ENCODE results near the gene TIMM44. TPM values are rescaled to one million over a fixed set of nuclear protein-coding genes. Genes with fewer than 3 reads are reported as not detected.

Gene TIMM44
- polyA plus RNA-seq, 3 donors, result 9.5 to 33.2 (median 10.4) TPM

GRCh38 chr19:7981199-7981598, 37.7 kb upstream of the TIMM44 start:
- no peak for TF ChIP-seq CTCF (IDR thresholded peaks at IDR 0.05)
- Mint-ChIP-seq H3K27me3 (ENCODE audit: low read depth in 3 of 3) (peaks cover 0 to 1% (median 0%) of the 10 kb centered on the region in 3 donors), H3K4me1 (peaks cover 3% of the 10 kb centered on the region), H3K27ac (peak overlapping the region in 1 of 7 donors; percentile 15), H3K9me3 (no peaks in the 10 kb centered on the region), H3K36me3 (peaks cover 62 to 91% of the 10 kb centered on the region in 2 donors), H3K4me3 (no peak overlapping the region)
- Histone ChIP-seq H3K79me2 (ENCODE audit: insufficient read depth, low read length) (peaks cover 23% of the 10 kb centered on the region), H3K4me1 (ENCODE audit: control insufficient read depth in 1 of 2, insufficient read depth in 2 of 2, low read length in 2 of 2) (no peaks in the 10 kb centered on the region), H3K36me3 (replicated peaks in 1 of 2; ENCODE audit: control insufficient read depth in 1 of 2, insufficient read depth in 2 of 2, low read length in 2 of 2) (peaks cover 75 to 100% of the 10 kb centered on the region in 2 donors), H3K27ac (ENCODE audit: low read depth in 1 of 2, low read length in 2 of 2) (no peak overlapping the region), H4K20me1 (ENCODE audit: insufficient read depth, low read length) (peaks cover 68% of the 10 kb centered on the region), H3K27me3 (ENCODE audit: control insufficient read depth in 2 of 2, insufficient read depth in 2 of 2, low read length in 2 of 2) (no peaks in the 10 kb centered on the region), H2AFZ (ENCODE audit: insufficient read depth, low read depth, low read length, poor library complexity, severe bottlenecking) (no peak overlapping the region), H3K4me2 (replicated peaks; ENCODE audit: extremely low read depth, low read length, poor library complexity, severe bottlenecking) (no peak overlapping the region), H3K9me3 (replicated peaks in 1 of 2; ENCODE audit: control insufficient read depth in 1 of 2, insufficient read depth in 1 of 2, low read length in 2 of 2) (no peaks in the 10 kb centered on the region), H3K4me3 (replicated peaks in 1 of 3; ENCODE audit: low read depth in 2 of 3, low read length in 3 of 3) (no peak overlapping the region), H3K9ac (ENCODE audit: insufficient read depth, low read length, poor library complexity, severe bottlenecking) (no peak overlapping the region)
- intact Hi-C loops (cut with micrococcal nuclease), result no loop called here
- no peak for DNase-seq
- WGBS (ENCODE audit: insufficient coverage), result 100% methylated on average over 3 of the region's 7 CpGs

DNA sequence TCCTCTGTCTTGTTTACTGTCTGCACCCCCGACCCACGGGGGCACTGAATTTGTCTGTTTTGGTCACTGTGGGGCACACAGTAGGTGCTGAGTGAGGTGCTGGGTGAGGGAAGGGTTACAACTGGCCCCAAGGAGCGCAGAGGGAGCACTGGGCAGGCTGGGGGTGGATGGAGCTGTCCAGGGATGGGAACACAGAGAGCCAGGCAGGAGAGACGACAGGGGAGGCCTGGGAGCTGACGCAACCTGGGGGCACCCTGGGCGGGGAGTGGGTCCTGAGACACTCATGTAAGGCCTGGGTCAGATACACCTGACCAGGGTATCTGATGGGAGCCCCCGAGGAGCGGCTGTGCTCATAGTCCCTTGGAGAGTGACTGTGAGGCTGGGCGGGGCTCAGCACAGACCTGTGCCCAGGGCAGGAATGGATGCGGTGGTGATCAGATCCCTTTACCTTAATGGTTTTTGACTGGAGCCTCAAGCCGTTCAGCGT, 37.2 kb upstream of the TIMM44 start:
- Histone ChIP-seq H2AFZ (ENCODE audit: insufficient read depth, low read depth, low read length, poor library complexity, severe bottlenecking) (no peak overlapping the region), H3K4me2 (replicated peaks; ENCODE audit: extremely low read depth, low read length, poor library complexity, severe bottlenecking) (no peak overlapping the region), H3K4me3 (replicated peaks in 1 of 3; ENCODE audit: low read depth in 2 of 3, low read length in 3 of 3) (no peak overlapping the region), H3K36me3 (replicated peaks in 1 of 2; ENCODE audit: control insufficient read depth in 1 of 2, insufficient read depth in 2 of 2, low read length in 2 of 2) (peaks cover 71 to 97% of the 10 kb centered on the region in 2 donors), H3K79me2 (ENCODE audit: insufficient read depth, low read length) (peaks cover 20% of the 10 kb centered on the region), H3K4me1 (ENCODE audit: control insufficient read depth in 1 of 2, insufficient read depth in 2 of 2, low read length in 2 of 2) (no peaks in the 10 kb centered on the region), H3K9ac (ENCODE audit: insufficient read depth, low read length, poor library complexity, severe bottlenecking) (no peak overlapping the region), H4K20me1 (ENCODE audit: insufficient read depth, low read length) (peaks cover 63% of the 10 kb centered on the region), H3K27ac (ENCODE audit: low read depth in 1 of 2, low read length in 2 of 2) (no peak overlapping the region), H3K27me3 (ENCODE audit: control insufficient read depth in 2 of 2, insufficient read depth in 2 of 2, low read length in 2 of 2) (no peaks in the 10 kb centered on the region), H3K9me3 (replicated peaks in 1 of 2; ENCODE audit: control insufficient read depth in 1 of 2, insufficient read depth in 1 of 2, low read length in 2 of 2) (no peaks in the 10 kb centered on the region)
- peaks cover 0 to 1% (median 0%) of the 10 kb centered on the region in 3 donors for H3K27me3 Mint-ChIP-seq (ENCODE audit: low read depth in 3 of 3)
- intact Hi-C loops (cut with micrococcal nuclease), result no loop called here
- H3K4me1 Mint-ChIP-seq, result no peaks in the 10 kb centered on the region
- H3K4me3 Mint-ChIP-seq, result no peak overlapping the region
- no peak for DNase-seq
- no peak for TF ChIP-seq CTCF (IDR thresholded peaks at IDR 0.05)
- H3K9me3 Mint-ChIP-seq, result no peaks in the 10 kb centered on the region
- peak overlapping the region in 4 of 7 donors; percentile 19 to 62 (median 54) for H3K27ac Mint-ChIP-seq
- 97% methylated on average over 12 of the region's 12 CpGs for WGBS (ENCODE audit: insufficient coverage)
- H3K36me3 Mint-ChIP-seq, result peaks cover 60 to 86% of the 10 kb centered on the region in 2 donors

Measured in CD14-positive monocyte (primary cell).